ENCODE measurements around the gene ANKIB1.
"Not testable (repeated sequence)": the region's sequence is repeated elsewhere in the genome, so short reads cannot be mapped to it uniquely, and the experiment has no call there.

The ANKIB1 gene

GRCh38 chr7:92402920-92403759, 157.4 kb downstream of the ANKIB1 start:
- no peak for DNase-seq (ENCODE audit: low read depth in 2 of 2)

DNA sequence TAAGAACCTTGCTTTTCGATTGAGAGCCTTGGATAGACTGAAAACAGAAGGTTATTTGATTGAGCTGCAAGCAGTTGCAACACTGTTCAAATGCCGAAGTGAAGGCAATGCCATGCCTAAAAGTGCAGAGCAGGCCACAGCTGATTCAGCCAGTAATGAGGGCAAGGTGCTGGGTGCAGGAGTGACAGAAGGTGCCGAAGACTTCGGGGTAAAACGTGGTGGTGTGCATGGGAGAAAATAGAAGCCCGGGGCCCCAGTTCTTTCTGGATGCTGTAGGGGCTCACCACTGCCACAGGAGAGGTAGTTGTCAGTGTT, 157.9 kb downstream of the ANKIB1 start:
- DNase-seq (ENCODE audit: low read depth in 2 of 2) = no peak

- DNase-seq (ENCODE audit: low read depth in 2 of 2) = no peak
Observed at GRCh38 chr7:92404170-92404614, 158.4 kb downstream of the ANKIB1 start.

DNA sequence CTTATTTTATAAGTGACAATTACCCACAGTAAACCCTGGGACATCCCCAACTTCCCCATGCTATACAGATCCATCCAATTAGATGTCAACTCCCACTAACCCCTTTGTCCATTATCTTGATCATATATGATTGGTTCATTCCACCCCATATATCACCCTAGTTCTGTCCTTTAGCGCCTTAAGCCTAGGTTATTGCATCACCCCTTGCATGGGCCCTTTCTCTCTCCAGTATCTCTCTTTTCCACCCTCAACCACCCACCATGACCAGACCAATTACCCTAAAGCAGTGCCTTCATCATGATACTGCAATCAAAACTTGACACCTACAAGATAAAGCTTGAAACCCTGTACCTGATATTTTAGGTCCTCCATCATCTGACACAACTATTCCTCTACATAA, 163.6 kb downstream of the ANKIB1 start:
- DNase-seq (ENCODE audit: low read depth in 2 of 2) = no peak

DNA sequence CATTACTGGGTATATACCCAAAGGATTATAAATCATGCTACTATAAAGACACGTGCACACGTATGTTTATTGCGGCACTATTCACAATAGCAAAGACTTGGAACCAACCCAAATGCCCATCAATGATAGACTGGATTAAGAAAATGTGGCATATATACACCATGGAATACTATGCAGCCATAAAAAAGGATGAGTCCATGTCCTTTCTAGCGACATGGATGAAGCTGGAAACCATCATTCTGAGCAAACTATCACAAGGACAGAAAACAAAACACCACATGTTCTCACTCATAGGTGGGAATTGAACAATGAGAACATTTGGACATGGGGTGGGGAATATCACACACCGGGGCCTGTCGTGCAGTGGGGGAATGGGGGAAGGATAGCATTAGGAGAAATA, 164.4 kb downstream of the ANKIB1 start:
- DNase-seq (ENCODE audit: low read depth in 2 of 2) = not testable (repeated sequence)

GRCh38 chr7:92412745-92413144, 167.0 kb downstream of the ANKIB1 start:
- no peak for DNase-seq (ENCODE audit: low read depth in 2 of 2)

GRCh38 chr7:92413550-92413949, 167.8 kb downstream of the ANKIB1 start:
- no peak for DNase-seq (ENCODE audit: low read depth in 2 of 2)

DNA sequence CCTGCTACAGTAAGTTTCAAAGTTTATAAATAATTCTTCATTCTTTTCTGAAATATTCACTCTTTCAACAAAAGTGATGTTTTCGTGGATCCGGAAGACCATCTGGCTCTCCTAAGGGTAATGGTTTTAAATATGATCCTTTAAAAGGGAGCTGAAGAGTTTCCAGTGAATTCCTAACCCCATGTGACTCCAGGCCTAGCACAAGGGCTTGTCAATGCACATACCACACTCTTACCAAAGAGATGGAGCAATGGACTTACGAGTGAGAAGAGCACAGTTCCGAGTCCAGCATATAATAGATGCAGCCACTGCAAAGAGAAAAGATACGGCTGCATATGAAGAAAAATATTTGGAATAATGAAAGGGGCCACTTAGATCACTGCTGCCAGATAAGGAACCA, 169.5 kb downstream of the ANKIB1 start:
- no peak for DNase-seq (ENCODE audit: low read depth in 2 of 2)

DNA sequence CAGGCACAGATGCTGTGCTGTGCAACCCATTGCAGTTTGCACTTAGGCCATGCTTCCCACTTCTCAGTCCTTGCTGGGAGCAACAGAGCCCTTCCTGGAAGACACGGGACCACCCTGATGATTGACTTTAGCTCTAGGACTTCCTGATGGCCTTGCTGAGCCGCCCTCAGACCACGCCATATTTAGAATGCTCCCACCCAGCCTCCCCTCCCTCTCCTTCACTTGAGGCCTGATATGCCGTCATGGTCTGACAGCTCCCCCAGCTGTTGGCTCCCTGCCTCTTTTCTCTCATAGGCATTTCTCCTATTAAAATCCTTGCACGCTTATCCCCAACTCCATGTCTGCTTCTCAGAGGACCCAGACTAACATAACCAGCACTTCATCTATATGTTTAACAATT, 172.1 kb downstream of the ANKIB1 start:
- no peak for DNase-seq (ENCODE audit: low read depth in 2 of 2)

DNA sequence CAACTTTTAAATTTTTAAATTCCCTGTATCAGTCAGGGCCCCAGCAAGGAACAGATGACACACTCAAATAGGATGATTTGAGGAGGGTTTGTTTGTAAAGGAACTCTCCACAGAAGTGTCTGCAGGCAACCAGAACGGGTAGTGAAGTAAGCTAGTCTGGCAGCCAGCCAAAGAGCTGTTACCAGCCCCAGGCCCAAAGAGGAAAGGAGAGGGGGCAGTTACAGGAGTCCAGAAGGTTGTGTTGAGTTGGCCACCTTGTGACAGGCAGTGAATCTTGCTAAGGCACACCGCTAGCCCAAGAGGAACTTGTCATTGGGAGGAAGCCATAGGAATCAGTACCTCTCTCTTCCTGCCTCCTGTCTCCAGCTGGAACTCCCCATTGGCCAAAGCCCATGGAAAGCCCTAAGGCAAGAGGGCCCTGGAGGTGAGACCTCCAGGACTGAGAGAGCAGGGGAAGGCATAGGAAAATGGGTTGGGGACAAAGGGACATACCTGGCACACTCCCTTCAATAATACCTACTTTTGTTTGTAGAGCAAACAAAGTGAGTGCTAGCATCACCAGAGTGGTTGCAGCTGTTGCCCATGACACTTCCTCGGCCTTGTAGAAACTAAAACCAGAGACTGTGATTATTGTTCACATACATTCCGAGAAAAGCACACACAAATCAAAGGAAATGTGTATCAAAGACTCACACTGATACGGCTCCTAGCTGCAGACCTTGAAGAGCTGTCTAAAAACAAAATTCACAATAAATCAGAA, 176.1 kb downstream of the ANKIB1 start:
- no peak for DNase-seq (ENCODE audit: low read depth in 2 of 2)

- no peak for DNase-seq (ENCODE audit: low read depth in 2 of 2)
Observed at GRCh38 chr7:92422926-92423325, 177.2 kb downstream of the ANKIB1 start.

DNA sequence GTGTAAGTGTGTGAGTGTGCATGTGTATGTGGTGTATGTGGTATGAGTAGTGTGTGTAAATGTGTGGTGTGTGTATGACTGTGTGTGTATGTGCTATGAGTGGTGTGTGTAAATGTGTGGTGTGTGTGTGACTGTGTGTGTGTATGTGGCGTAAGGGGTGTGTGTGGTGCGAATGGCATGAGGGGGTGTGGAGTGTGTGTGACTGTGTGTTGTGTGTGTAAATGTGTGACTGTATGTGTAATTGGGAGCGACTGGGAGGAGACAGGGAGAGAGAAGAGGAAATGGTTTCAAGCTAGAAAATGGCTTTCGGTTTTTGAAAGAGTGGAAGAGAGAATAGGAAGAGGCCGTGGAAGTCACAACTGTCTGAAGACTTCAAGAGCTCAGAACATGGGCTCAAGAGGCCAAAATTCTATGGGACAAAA, 177.9 kb downstream of the ANKIB1 start:
- DNase-seq (ENCODE audit: low read depth in 2 of 2) = no peak

- no peak for DNase-seq (ENCODE audit: low read depth in 2 of 2)
Observed at GRCh38 chr7:92425311-92425947, 179.7 kb downstream of the ANKIB1 start.

GRCh38 chr7:92427193-92427592, 181.4 kb downstream of the ANKIB1 start:
- DNase-seq (ENCODE audit: low read depth in 2 of 2) = no peak

GRCh38 chr7:92432299-92432946, 186.6 kb downstream of the ANKIB1 start:
- no peak for DNase-seq (ENCODE audit: low read depth in 2 of 2)

DNA sequence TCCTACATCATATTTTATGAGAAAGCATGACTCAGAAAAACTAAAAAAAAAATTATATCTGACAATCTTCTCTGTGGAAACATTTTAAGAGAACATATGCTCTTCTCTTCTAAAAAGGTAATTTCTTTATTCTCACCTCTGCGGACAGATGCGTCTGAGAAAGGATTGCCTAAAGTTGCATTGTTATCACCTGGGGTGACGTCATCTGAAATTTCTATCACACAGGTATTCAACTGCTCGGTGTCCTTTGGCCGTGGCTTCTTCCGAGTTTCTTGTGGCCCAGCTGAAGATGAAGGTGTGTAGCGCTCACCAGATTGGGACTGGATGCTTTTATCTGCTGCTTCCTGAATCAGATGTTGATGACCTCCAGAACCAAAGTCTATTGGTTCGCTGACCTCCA, 187.2 kb downstream of the ANKIB1 start:
- no peak for DNase-seq (ENCODE audit: low read depth in 2 of 2)

DNA sequence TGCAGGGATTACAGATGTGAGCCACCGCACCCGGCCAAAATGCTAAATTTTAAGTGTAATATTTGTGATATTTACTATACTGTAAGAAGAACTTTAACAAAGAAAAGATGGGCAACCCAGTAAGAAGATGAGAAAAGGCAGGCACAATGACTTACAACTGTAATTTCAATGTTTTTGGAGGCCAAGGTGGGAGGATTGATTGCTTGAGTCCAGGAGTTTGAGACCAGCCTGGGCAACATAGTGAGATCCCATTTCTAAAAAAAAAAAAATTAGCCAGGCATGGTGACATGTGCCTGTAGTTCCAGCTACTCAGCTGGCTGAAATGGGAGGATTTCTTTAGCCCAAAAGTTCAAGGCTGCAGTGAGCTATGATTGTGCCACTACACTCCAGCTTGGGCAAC, 189.8 kb downstream of the ANKIB1 start:
- DNase-seq (ENCODE audit: low read depth in 2 of 2) = no peak

DNA sequence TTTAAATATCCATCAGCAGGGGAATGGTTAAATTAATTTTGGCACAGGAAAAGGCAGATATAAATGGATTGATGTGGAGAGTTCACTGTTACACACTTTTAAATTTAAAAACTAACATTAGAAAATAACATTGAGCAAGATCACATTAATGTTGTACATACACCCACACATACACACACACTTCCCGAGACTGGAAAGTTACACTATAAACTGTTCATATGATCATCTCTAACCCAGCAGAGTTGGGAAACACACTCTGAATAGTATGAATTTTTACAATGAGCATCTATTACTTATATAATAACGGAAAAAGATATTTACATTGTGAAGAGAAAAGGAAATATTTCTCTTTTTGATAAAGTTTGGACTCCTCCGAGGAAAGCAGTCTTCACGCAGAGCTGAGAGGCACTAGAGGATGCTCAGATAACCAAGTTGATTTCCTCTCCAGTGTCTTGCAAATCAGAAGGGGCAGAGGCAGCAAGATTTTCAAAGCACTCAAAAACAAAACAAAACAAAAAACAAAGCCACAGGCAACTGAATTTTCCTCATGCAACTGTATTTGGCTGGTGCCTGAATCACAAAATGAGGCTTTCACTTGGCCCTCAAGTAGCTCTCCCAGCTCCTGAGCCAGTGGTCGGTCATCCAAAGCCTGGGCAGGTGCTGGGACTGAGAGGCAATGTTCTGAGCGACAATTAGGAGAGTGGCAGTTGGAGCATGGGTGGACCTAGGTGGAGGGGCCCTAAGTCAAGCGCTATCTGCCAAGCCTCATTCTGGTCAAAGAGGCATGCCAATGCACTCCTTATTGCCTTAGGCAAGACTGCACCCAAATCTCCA, 191.1 kb downstream of the ANKIB1 start:
- no peak for DNase-seq (ENCODE audit: low read depth in 2 of 2)

- no peak for DNase-seq (ENCODE audit: low read depth in 2 of 2)
Observed at GRCh38 chr7:92437956-92438491, 192.2 kb downstream of the ANKIB1 start.

GRCh38 chr7:92442720-92443119, 196.9 kb downstream of the ANKIB1 start:
- not testable (repeated sequence) for DNase-seq (ENCODE audit: low read depth in 2 of 2)

GRCh38 chr7:92446869-92447344, 201.1 kb downstream of the ANKIB1 start:
- peak in 1 of 2 experiments; percentile 79 for DNase-seq (ENCODE audit: low read depth in 2 of 2)

All from fibroblast of skin of left quadriceps (primary cell).